ENCODE measurements around the gene MEIS1.

Gene MEIS1

GRCh38 chr2:66445076-66445924 is 10.4 kb downstream of the MEIS1 start:
- peak; percentile 16 for DNase-seq

GRCh38 chr2:66445925-66446871 is 11.3 kb downstream of the MEIS1 start:
- peak; percentile 38 for DNase-seq

- DNase-seq: no peak
Observed at GRCh38 chr2:66446941-66447340, 12.0 kb downstream of the MEIS1 start.

- no peak for DNase-seq
Observed at GRCh38 chr2:66447677-66448076, 12.8 kb downstream of the MEIS1 start.

- no peak for DNase-seq
Observed at GRCh38 chr2:66448136-66448991, 13.4 kb downstream of the MEIS1 start.

GRCh38 chr2:66452214-66452613 is 17.3 kb downstream of the MEIS1 start:
- no peak for DNase-seq

GRCh38 chr2:66452917-66453316 is 18.0 kb downstream of the MEIS1 start:
- DNase-seq: no peak

GRCh38 chr2:66455490-66455889 is 20.6 kb downstream of the MEIS1 start:
- DNase-seq: no peak

- DNase-seq: no peak
Observed at GRCh38 chr2:66456183-66457041, 21.5 kb downstream of the MEIS1 start.

GRCh38 chr2:66457545-66457944 is 22.6 kb downstream of the MEIS1 start:
- no peak for DNase-seq

- no peak for DNase-seq
Observed at GRCh38 chr2:66460031-66460430, 25.1 kb downstream of the MEIS1 start.

GRCh38 chr2:66461001-66461663 is 26.2 kb downstream of the MEIS1 start:
- no peak for DNase-seq

- DNase-seq: no peak
Observed at GRCh38 chr2:66461664-66462500, 27.0 kb downstream of the MEIS1 start.

GRCh38 chr2:66462501-66462825 is 27.5 kb downstream of the MEIS1 start:
- DNase-seq: no peak

GRCh38 chr2:66463206-66463755 is 28.4 kb downstream of the MEIS1 start:
- DNase-seq: no peak

- no peak for DNase-seq
Observed at GRCh38 chr2:66464930-66465637, 30.2 kb downstream of the MEIS1 start.

- no peak for DNase-seq
Observed at GRCh38 chr2:66466433-66466832, 31.5 kb downstream of the MEIS1 start.

GRCh38 chr2:66467718-66468117 is 32.8 kb downstream of the MEIS1 start:
- DNase-seq: no peak

- DNase-seq: no peak
Observed at GRCh38 chr2:66469214-66469902, 34.4 kb downstream of the MEIS1 start.

All from hematopoietic multipotent progenitor cell treated with erythropoietin and hydrocortisone succinate and interleukin-3 and kit ligand, for 8 days (in vitro differentiated cells).